K562 (cell line): ENCODE results near the gene TMEM61. TPM values are rescaled to one million over a fixed set of nuclear protein-coding genes. Genes with fewer than 3 reads are reported as not detected.
A peak's percentile ranks its signal among the peaks of the same experiment; 100 is the strongest.

ENCODE experiments used
- ARID1B ChIP-seq: fragments of 450-650 bp; IDR thresholded peaks from 2 replicates; pipeline ENCODE4 v1.6.1; 2016; ENCODE audit warnings: antibody characterized with exemption, mild to moderate bottlenecking, inconsistent platforms
- CTCF ChIP-seq, 3 experiments: IDR thresholded peaks in 2 of 3; conservative IDR thresholded peaks in 1 of 3; 2 replicates each; pipeline ENCODE4 v1.5.1; 2011 to 2012; ENCODE audit warnings: low read length in 3 of 3, mild to moderate bottlenecking in 3 of 3, control low read depth in 2 of 3, improper control_type of control experiment in 1 of 3, inconsistent platforms in 1 of 3, low read depth in 1 of 3, mixed read lengths in 1 of 3, moderate library complexity in 1 of 3; ENCODE audit not compliant: insufficient read depth in 2 of 3
- KDM1A ChIP-seq, 2 experiments: fragments of 450-650 bp; IDR thresholded peaks; 2 replicates each; pipeline ENCODE4 v1.6.1; 2016; ENCODE audit warnings: mild to moderate bottlenecking in 2 of 2
- MAZ ChIP-seq, 2 experiments: fragments of 450-650 bp in 1 of 2; sonication (generic) in 1 of 2; formaldehyde crosslinking; IDR thresholded peaks in 1 of 2; conservative IDR thresholded peaks in 1 of 2; 2 replicates each; pipeline versions ENCODE4 v1.4.0 to v1.5.0; 2020; ENCODE audit warnings: mild to moderate bottlenecking in 1 of 2, missing genetic modification reagents in 1 of 2
- MECOM ChIP-seq: fragments of 250-450 bp; sonication (Bioruptor Pico); IDR thresholded peaks from 2 replicates; pipeline ENCODE4 v1.8.0; 2022; ENCODE audit warnings: inconsistent platforms
- PHF20 ChIP-seq: fragments of 450-650 bp; IDR thresholded peaks from 2 replicates; pipeline ENCODE4 v1.6.1; 2018; ENCODE audit not compliant: partially characterized antibody
- RAD21 ChIP-seq, 2 experiments: fragments of 250-450 bp in 1 of 2; fragments of 450-650 bp in 1 of 2; sonication (Bioruptor Pico) in 1 of 2; formaldehyde crosslinking in 1 of 2; IDR thresholded peaks in 1 of 2; conservative IDR thresholded peaks in 1 of 2; 2 replicates each; pipeline versions ENCODE4 v1.4.0 to v1.8.0; 2020 to 2022; ENCODE audit warnings: mild to moderate bottlenecking in 2 of 2, moderate library complexity in 1 of 2
- SMC3 ChIP-seq: conservative IDR thresholded peaks from 2 replicates; pipeline ENCODE4 v1.6.1; 2011; ENCODE audit warnings: low read depth, low read length, improper control_type of control experiment; ENCODE audit not compliant: insufficient read depth
- STAG1 ChIP-seq: sonication (generic); formaldehyde crosslinking; IDR thresholded peaks from 2 replicates; pipeline ENCODE4 v1.5.0; 2020; ENCODE audit warnings: missing genetic modification reagents, borderline replicate concordance
- polyA plus RNA-seq, 8 experiments: library from polyadenylated mRNA; depleted of rRNA in 4 of 8; stranded (reverse) in 5 of 8; unstranded in 3 of 8; fragments of >200 nt; fragmentation: Nextera tagmentation in 2 of 8; fragmentation: Illumina TruSeq in 1 of 8; extraction: Ambion mirVana in 2 of 8; extraction: Trizol in 1 of 8; gene quantifications; 2 replicates each; pipeline versions ENCODE4 v1.2.1 to v1.2.3, GENCODE V29; 2011 to 2014; ENCODE audit warnings: inconsistent platforms in 1 of 8, missing spikeins in 1 of 8
- total RNA-seq, 7 experiments: library from RNA; depleted of rRNA in 6 of 7; stranded (reverse); fragments of >200 nt in 6 of 7; fragmentation: Illumina TruSeq in 2 of 7; extraction: Trizol in 2 of 7; gene quantifications; 2 replicates each; pipeline versions ENCODE4 v1.2.1 to v1.2.3, GENCODE V29; 2011 to 2021; ENCODE audit warnings: low replicate concordance in 1 of 7
- TF ChIP-seq, protein P1 (sequence below), 2 experiments: fragments of 450-650 bp in 1 of 2; sonication (generic) in 1 of 2; formaldehyde crosslinking in 1 of 2; IDR thresholded peaks; 2 replicates each; pipeline versions ENCODE4 v1.7.1 to v1.9.0; 2016 to 2022; ENCODE audit warnings: inconsistent platforms in 1 of 2, mild to moderate bottlenecking in 1 of 2, missing genetic modification reagents in 1 of 2

The TMEM61 gene
- total and polyA plus RNA-seq, 9 of the 15 experiments (the other 6 are each of a cell fraction or from before 2014, with no cell fraction given) = not detected

DNA sequence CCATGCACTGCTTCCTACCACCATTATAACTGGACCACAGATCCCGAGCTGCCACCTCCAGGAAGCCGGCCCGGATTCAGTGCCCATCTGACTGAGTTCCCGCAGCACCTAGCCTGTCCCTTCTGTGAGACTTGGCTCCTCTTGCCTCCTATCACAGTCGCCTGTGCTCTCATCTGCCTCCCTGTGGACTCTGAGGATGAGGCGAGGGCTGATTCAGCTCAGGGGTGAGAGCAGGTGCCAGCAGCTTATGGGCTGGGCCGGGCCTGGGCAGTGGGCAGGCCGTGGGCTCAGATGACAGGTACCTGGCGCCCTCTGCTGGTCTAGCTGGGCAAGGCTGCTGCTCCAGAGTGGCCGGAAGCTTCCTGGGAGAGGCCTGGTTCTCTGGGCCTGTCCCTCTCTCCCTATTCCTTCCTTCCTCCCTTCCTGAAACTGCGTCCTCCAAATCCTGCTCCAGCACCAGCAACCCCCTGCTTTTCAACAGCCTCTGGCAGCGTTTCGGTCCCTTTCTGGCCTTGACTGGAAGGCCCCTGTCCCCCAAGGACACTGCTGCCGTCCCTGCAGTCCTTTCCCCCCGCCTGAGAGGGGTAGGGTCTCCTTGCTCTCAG is 41.6 kb downstream of the TMEM61 start (continued):
- TF ChIP-seq, protein P1, sequence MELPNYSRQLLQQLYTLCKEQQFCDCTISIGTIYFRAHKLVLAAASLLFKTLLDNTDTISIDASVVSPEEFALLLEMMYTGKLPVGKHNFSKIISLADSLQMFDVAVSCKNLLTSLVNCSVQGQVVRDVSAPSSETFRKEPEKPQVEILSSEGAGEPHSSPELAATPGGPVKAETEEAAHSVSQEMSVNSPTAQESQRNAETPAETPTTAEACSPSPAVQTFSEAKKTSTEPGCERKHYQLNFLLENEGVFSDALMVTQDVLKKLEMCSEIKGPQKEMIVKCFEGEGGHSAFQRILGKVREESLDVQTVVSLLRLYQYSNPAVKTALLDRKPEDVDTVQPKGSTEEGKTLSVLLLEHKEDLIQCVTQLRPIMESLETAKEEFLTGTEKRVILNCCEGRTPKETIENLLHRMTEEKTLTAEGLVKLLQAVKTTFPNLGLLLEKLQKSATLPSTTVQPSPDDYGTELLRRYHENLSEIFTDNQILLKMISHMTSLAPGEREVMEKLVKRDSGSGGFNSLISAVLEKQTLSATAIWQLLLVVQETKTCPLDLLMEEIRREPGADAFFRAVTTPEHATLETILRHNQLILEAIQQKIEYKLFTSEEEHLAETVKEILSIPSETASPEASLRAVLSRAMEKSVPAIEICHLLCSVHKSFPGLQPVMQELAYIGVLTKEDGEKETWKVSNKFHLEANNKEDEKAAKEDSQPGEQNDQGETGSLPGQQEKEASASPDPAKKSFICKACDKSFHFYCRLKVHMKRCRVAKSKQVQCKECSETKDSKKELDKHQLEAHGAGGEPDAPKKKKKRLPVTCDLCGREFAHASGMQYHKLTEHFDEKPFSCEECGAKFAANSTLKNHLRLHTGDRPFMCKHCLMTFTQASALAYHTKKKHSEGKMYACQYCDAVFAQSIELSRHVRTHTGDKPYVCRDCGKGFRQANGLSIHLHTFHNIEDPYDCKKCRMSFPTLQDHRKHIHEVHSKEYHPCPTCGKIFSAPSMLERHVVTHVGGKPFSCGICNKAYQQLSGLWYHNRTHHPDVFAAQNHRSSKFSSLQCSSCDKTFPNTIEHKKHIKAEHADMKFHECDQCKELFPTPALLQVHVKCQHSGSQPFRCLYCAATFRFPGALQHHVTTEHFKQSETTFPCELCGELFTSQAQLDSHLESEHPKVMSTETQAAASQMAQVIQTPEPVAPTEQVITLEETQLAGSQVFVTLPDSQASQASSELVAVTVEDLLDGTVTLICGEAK (IDR thresholded peaks at IDR 0.05) = 0 out of 2 replicates have a peak, but pooled peaks have one; percentile 36
- TF ChIP-seq, protein P1 (CRISPR knock-in tag; IDR thresholded peaks at IDR 0.05) = no peak
- TF ChIP-seq SMC3 (peak; percentile 73), PHF20 (peak; percentile 88), KDM1A (IDR thresholded peaks at IDR 0.05) (peak; percentile 39 to 55; a peak in 2 of 4 replicates), CTCF (IDR thresholded peaks at IDR 0.05 in 2 of 3, conservative IDR thresholded peaks at IDR 0.05 in 1 of 3; ENCODE audit: insufficient read depth in 2 of 3, low read depth in 1 of 3, low read length in 3 of 3) (peak; percentile 86 to 91 (median 88)), ARID1B (0 out of 2 replicates have a peak, but pooled peaks have one; percentile 12), STAG1 (CRISPR knock-in tag) (peak; percentile 70; the same call in 1 of the 2 replicates), MAZ (CRISPR knock-in tag; conservative IDR thresholded peaks at IDR 0.05 in 1 of 2, IDR thresholded peaks at IDR 0.05 in 1 of 2) (peak in 1 of 2 experiments; percentile 49; a peak in 1 of 4 replicates), MECOM (CRISPR knock-in tag) (no peak), RAD21 (CRISPR knock-in tag; conservative IDR thresholded peaks at IDR 0.05 in 1 of 2, IDR thresholded peaks at IDR 0.05 in 1 of 2) (peak; percentile 69 to 87)
